Measurements from ENCODE around the gene XIAP. TPM values are rescaled to one million over a fixed set of nuclear protein-coding genes. Genes with fewer than 3 reads are reported as not detected.
A peak's percentile ranks its signal among the peaks of the same experiment; 100 is the strongest.
"Not testable (repeated sequence)": the region's sequence is repeated elsewhere in the genome, so short reads cannot be mapped to it uniquely, and the experiment has no call there.

Gene XIAP
- total RNA-seq, 1 donor from 2014 or later = 37.2 TPM

DNA sequence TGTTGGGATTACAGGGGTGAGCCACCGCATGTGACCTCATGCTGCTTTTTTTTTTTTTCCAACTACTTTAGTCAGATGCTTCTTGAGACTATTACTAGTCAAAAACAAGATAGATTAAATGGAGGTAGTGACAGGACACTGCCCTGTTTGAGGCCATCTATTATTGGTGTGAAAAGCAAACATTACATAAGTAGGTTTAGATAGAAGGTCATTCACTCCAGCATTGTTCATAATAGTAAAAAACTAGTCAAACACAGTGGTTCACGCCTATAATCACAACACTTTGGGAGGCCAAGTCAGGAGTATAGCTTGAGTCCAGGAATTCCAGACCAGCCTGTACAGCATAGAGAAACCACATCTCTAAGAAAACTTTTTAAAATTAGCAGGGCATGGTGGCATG lies 16.3 kb downstream of the XIAP start:
- DNase-seq (ENCODE audit: low read depth in 2 of 2) = no peak

DNA sequence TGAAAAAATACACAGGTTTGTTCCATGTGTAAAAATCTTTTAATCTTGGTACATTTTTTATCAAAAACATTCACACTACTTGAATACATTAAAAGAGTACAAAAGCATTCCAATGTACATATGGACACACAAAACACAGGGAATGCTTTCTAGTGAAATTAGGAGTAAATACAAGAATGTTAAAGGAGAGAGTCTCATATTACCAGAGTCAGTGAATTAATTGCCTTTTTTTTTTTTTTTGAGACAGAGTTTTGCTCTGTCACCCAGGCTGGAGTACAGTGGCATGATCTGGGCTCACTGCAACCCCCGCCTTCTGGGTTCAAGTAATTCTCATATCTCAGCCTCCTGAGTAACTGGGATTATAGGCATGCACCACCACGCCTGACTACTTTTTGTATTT lies 17.0 kb downstream of the XIAP start:
- DNase-seq (ENCODE audit: low read depth in 2 of 2) = no peak

DNA sequence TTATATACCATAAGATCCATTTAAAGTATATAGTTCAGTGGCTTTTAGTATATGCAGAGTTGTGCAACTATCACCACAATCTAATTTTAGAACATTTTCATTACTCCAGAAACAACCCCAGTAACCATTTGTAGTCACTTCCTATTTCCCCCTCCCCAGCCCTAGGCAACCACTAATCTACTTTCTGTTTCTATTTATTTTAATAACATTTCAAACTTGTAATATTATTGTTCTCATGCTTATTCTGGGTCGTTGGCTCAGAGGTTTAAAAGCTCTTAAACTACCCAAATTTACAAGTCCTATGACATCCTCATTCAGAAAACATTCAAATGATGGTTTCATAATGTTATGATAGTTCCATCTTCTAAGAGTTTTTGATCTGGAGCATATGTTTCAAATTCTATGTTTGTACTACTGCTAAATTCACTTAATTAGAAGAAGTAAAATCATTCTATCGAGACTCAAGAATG lies 18.4 kb downstream of the XIAP start:
- DNase-seq (ENCODE audit: low read depth in 2 of 2) = peak; percentile 47 to 53

DNA sequence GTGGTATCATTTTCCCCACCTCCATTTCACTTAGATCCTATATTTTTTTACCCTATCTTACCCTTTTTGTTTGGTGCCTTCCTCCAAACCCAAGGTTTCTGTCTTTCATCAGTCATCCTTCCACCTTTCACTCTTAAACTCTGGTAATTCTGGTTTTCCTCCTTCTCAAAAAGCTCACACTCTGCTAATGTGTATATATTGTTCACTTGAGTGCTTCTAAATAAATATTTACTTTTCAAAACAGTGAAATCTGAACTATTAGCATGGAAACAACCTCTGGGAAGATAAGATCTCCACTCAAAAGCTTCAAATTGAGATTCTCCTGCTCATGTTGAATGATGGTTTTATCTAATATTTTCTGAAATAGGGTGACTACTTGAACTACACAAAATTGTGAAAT lies 21.5 kb downstream of the XIAP start:
- no peak for DNase-seq (ENCODE audit: low read depth in 2 of 2)

DNA sequence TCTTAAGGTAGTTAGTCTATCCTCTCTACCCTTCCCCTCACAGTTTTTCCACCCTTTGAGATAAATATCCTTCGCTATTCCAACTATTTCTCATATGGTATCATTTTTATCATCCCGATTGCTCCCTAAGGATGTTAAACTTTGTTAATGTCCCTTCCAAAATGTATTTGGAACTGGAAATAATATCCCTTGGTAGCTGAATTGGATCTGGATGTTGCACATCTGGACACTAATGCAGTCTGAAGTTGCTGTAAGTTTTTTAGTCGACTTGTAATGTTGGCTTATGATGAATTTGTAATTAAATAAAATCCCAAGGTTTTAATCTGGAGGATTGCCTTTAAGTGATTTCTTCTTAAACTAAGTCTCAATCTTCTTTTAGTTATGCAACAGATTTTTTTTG lies 22.5 kb downstream of the XIAP start:
- no peak for DNase-seq (ENCODE audit: low read depth in 2 of 2)

DNA sequence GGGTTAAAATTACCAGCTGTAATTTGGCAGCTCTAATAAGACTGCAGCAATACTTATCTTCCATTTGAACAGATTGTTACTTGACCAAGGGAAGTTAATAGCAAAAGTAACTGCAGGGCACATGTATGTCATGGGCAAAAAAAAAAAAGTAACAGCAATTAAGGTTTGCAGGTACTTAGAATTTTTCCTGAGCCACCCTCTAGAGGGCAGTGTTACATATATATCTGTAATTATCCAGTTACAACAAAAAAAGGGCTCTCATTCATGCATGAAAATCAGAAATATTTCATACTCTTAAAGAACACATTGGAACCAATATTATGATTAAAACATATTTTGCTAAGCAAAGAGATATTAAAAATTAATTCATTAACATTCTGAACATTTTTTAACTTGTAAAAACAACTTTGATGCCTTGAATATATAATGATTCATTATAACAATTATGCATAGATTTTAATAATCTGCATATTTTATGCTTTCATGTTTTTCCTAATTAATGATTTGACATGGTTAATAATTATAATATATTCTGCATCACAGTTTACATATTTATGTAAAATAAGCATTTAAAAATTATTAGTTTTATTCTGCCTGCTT lies 25.1 kb downstream of the XIAP start:
- DNase-seq (ENCODE audit: low read depth in 2 of 2) = peak; percentile 53 to 61

DNA sequence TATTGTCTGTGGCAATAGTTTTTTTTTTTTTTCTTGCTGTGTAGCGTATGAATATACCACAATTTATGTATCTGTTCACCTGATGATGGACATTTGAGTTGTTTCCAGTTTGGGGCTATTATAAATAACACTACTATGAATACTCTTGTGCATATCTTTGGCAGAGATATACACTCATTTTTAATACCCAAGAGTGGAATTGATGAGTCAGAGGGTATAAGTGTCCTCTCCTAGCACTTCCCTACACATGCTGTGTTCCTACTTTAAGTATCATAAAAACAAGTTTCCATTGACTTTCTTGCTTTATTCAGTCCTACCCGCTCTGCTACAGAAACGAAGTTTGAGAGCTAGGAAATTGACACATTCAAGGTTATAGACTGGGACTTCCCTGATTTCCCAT lies 39.8 kb downstream of the XIAP start:
- DNase-seq (ENCODE audit: low read depth in 2 of 2) = peak in 1 of 2 donors; percentile 10

DNA sequence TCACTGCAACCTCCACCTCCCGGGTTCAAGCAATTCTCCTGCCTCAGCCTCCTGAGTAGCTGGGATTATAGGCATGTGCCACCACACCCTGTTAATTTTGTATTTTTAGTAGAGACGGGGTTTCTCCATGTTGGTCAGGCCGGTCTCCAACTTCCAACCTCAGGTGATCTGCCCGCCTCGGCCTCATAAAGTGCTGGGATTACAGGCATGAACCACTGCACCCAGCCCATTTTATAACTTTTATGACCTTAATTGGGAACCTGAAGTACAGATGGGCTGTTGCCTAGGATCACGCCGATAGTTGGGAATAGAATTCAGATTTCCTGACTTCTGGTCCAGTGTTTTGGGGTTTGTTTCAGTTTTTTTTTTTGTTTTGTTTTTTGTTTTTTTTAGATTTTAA lies 43.4 kb downstream of the XIAP start:
- DNase-seq (ENCODE audit: low read depth in 2 of 2) = not testable (repeated sequence)

DNA sequence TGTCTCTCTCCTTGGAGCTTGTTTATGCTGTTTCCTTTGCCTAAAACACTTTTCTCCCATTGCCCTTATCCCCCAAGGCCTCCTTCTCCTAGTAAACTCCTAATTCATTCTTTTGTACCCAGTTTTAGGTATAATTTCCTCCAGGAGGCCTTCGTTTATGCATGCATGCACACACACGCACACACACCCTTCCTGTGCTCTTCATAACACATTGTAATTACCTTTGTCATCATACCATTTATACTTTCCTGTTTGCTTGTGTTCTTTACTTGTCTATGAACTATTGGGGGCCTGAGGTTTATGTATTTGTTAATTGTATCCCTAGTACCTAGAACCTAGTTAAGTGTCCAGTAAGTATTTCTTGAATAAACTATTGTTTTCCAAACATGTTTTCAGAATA lies 45.5 kb downstream of the XIAP start:
- DNase-seq (ENCODE audit: low read depth in 2 of 2) = peak in 1 of 2 donors; percentile 0

DNA sequence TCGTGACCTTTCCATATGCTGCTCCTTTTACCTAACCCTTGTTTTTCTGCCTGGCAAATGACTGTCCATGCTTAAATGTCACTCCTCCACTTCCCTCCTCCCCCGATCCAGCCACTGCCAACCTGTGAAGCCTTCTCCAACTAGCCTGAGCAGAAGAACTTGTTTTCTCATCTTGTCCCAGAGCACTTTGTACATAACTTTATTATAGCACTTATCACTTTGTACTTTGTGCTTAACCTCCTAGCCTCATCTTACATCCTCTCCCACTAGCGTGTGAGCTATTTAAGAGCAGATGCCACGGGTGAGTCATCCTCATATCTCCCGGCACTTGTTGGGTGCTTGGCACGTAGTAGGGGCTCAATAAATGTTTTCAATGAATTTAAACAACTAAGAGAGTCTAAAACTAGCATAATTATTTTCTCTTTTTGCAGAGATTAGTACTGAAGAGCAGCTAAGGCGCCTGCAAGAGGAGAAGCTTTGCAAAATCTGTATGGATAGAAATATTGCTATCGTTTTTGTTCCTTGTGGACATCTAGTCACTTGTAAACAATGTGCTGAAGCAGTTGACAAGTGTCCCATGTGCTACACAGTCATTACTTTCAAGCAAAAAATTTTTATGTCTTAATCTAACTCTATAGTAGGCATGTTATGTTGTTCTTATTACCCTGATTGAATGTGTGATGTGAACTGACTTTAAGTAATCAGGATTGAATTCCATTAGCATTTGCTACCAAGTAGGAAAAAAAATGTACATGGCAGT lies 46.9 kb downstream of the XIAP start:
- no peak for DNase-seq (ENCODE audit: low read depth in 2 of 2)

DNA sequence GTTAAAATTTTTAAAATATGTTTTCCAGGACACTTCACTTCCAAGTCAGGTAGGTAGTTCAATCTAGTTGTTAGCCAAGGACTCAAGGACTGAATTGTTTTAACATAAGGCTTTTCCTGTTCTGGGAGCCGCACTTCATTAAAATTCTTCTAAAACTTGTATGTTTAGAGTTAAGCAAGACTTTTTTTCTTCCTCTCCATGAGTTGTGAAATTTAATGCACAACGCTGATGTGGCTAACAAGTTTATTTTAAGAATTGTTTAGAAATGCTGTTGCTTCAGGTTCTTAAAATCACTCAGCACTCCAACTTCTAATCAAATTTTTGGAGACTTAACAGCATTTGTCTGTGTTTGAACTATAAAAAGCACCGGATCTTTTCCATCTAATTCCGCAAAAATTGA lies 49.7 kb downstream of the XIAP start:
- no peak for DNase-seq (ENCODE audit: low read depth in 2 of 2)

DNA sequence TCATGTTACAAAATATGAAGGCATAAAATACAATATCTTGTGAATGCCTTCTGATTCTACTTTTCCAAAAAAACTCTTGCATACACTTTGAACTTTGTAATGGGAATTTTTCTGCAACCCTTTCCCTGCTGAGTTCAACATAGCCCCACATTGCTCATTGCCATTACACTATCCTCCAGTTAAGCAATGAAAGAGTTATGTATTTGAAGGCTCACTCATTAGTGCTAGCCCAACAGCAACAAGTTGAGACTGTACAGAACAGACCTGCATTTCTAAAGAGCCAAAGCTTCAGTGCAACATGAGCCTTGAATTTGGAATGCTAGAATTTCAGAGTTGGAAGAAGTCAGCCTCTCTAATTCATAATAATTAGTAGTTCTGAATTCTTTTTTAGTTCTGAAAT lies 57.2 kb downstream of the XIAP start:
- DNase-seq (ENCODE audit: low read depth in 2 of 2) = no peak

DNA sequence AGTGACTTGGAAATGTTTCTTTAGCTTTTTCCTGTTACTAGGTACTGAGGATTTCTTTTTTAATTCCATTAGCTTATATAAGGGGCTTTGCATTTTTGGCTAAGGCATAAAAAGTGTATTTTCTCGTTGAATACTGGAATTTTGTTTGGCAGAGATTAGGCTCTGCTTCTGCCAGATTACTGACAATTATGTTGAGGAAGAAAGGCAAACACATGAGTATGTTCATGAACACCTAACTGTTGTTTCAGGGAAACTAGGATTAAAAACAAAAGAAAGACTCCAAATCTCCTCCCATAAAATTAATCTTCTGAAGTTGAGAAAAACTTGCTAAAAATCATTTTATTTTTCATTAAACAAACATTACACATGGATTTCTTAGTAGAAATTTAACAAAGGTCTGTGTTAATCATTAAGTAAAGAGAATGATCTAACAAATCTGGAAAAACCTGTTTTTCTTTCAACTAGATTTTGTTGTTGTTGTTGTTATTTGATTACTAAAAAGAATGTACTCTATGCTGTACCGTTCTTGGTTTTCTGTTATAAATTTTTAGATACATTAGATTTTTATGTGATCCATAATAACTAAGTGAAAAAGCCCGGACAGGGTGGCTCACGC lies 58.4 kb downstream of the XIAP start:
- DNase-seq (ENCODE audit: low read depth in 2 of 2) = no peak

DNA sequence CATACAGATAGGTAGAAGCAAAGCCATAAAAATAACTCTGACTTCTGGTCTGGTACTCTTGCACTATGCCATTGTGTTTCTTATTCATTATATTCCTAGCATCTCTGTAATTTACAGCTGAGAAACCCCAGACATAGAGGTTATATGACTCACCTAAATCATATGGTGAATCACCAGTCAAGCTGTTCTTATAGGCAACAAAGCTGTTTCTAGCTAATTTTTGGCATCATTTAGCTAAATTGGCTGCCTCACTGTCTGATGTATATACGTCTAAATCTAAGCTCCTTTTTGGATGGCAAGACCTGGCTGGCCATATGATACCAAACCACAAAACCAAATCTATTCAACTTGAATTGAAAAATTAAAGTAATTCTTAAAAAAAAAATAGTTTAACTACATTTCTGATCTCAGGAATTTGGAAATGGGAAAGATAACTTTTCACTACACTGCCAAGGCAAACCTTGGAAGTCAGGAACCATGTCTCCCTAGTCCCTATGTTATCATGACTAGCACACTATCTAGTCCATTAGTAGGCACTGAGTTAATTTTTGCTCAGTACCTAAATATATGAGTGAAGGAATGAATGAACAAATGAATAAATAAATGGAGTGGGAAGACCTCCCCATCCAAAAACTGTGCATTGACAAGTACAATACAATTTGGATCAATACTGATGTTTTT lies 60.4 kb downstream of the XIAP start:
- peak in 1 of 2 donors; percentile 68 for DNase-seq (ENCODE audit: low read depth in 2 of 2)

DNA sequence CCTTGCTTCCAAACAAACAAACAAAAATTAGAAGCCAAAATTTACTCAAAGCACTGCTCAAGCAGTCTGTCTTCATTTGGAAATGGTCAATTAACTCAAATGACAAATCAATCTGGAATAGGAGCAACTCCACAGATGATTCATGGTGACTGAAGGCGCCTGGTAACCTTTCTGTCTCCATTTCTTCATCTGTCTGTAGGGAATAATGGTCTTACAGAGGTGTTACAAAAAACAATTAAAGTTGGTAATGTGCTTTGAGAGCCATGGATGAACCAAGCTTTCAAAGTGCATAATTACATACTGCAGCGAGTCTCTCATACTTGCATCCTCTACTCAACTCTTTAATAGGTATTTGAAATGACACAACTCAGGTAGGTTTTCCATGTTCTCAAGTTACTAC lies 63.4 kb downstream of the XIAP start:
- DNase-seq (ENCODE audit: low read depth in 2 of 2) = no peak

DNA sequence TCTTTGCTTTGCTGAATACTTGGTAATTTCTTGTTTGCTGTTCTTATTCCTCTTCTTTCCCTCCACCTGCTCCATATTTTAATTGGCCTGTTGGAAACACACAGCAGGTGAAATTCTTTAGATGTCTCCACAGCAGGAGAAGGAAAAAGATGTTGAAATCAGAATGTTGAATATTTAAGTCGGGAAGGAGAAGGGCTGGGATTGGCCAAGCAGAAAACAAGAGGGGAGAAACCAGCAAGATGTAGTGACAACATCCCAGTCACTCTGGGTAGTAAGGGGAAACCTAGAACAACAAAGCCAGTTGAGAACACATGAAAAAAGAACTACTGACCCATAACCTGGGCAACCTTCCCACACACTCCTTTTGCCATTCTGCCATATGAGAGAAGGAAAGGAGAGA lies 64.3 kb downstream of the XIAP start:
- no peak for DNase-seq (ENCODE audit: low read depth in 2 of 2)

DNA sequence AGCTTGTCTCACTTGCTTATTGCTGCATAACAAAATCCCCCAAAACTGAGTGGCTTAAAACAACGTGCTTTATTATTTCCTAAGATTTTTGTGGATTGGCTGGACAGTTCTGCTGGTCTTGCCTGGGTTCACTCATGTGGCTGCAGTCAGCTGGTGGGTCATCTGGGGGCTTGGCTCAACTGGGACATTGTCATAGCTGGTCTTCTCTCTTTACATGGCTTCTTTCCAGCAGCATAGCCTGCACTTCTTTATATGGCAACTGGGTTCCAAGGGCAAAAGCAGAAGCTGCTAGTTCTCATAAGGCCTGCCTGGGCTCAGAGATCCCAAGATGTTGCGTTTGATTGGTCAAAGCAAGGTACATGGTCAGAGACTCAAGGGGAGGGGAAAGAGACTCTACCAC lies 68.0 kb downstream of the XIAP start:
- no peak for DNase-seq (ENCODE audit: low read depth in 2 of 2)

DNA sequence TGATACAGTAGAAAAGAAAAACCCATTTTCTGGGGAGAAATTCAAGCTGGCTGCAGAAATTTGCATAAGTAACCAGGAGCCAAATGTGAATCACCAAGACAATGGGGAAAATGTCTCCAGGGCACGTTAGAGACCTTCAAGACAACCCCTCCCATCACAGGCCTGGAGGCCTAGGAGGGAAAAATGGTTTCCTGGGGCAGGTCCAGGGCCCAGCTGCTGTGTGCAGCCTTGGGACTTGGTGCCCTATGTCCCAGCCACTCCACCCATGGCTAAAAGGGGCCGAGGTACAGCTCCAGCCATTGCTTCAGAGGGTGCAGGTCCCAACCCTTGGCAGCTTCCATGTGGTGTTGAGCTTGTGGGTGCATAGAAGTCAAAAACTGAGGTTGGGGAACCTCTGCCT lies 72.2 kb downstream of the XIAP start:
- DNase-seq (ENCODE audit: low read depth in 2 of 2) = not testable (repeated sequence)

DNA sequence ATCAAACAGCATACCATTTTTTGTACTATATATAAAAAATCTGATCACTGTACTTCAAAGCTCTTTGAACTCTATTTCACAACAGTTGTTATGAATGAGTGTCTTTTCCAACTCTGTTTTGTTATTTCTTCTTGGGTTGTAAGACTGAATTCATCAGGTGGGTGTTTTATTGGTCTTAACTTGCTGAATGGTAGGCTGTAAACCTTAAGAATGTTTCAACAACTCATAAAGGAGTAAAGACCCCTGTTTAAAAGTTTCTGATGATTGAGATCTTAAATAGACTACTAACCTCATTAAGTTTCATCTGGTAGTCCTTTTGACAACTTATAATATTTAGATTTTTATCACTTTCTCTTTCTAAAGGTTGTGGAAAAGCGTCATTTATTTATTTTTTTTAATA lies 83.2 kb downstream of the XIAP start:
- DNase-seq (ENCODE audit: low read depth in 2 of 2) = no peak

DNA sequence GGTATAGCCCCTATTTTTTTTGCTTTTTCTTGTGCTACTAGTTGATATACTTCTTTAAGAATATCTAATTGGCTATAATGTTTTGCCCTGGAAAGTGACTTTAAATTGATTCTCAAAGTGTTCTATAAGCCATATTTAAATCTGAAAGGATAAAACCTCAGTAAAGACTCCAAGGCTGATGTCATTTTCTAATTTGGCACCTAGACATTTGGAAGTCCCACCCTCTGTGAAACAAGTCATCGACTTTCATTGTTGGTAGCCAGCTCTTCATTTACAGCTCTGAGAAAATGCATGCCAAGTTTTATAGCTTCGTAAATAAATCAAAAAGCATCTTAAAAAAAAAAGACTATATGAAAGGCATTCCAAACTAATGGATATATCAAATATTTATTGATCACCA lies 83.6 kb downstream of the XIAP start:
- no peak for DNase-seq (ENCODE audit: low read depth in 2 of 2)

DNA sequence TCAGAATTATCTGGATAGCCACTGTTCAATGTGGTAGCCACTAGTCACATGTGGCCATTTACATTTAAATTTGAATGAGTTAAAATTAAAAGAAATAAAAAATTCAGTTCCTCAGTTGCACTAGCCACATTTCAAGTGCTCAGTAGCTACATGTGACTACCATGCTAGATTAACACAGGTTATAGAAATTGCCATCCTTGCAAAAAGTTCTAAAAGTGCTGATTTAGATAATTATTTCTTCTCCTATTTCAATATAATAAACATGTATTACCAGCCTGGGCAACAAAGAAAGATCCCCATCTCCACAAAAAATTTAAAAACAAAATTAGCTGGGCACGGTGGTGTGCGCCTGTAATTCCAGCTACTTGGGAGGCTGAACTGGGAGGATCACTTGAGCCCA lies 90.0 kb downstream of the XIAP start:
- DNase-seq (ENCODE audit: low read depth in 2 of 2) = no peak

Data from dermis microvascular lymphatic vessel endothelial cell (primary cell).